ENCODE data around the gene NTN5.

NTN5 gene

DNA sequence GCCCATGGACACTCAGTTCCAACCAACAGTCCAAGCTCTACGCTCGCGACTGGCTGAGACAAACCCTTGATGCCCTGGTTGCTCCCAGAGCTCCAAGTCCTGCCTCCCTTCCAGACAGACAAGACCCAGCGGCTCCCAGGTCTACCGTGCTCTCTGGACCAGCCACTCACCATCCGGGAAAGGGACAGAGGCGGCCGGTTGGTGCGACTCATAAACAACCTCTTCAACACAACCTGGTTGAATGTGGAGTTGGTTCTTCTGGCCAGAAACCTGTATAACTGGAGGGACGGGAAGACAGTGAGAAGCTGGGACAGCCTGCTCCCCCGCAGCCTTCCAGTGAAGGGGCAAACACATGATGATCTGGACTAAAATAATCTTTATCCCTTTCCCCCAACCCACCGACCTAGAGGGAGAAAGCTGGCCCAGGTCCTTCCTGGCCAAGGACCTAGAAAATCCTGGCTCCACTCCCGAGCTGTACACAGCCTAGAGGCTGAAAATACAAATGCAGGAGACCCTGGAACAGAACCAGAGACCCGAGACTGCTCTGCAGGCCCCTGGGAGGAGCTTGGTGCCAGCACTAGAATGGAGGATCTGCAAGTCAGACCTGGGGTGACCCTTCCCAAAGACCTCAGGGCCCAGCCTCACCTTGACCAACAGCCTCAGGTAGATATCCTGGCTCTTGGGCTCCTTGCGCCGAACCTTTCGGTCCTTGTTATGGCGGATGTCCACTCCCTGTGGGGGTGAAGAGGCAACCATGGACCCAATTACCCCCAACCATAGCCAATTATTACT, 55.5 kb downstream of the NTN5 start:
- no peak for DNase-seq (ENCODE audit: extremely low spot score)
- CTCF ChIA-PET, result interaction anchor here (1.1 to 3.7 kb wide), 8 partner anchors 9 to 219 kb away, joined by 3 to 21 read pairs (median 4); partner anchors contain the start of gene HSD17B14
- POLR2A ChIA-PET, result interaction anchor here (0.9 to 3.7 kb wide), 2 partner anchors 8 to 12 kb away, joined by 3 to 38 read pairs; no protein-coding TSS in a partner anchor

DNA sequence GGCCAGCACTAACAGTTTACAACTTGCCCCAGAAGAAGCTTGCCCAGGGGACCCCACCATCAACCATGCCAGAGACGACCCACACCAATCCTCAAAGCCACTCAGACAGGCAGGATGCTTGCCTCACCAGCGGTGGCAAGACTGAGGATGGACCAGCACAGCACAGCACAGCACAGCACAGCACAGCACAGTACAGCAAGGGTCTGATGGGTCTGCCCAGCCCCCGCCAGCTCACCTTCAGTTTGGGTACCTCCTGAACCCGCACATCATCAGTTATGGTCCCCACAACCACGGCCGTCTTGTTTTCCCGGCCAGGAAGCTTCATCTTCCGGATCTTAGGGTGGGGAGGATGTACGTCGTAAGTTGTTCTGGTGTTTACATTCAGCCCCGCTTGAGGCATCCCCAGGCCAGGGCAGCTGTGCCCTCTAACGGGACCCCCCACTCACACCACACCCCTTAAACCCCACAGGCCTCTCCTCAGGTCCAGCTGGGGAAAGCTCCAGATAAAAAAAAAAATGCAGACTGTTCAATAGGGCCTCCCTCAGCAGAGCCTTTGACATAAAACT, 56.2 kb downstream of the NTN5 start:
- POLR2A ChIA-PET, result interaction anchor here (0.6 to 3.7 kb wide), 3 partner anchors 8 to 84 kb away, joined by 5 to 38 read pairs (median 5); no protein-coding TSS in a partner anchor
- TF ChIP-seq, protein P1, sequence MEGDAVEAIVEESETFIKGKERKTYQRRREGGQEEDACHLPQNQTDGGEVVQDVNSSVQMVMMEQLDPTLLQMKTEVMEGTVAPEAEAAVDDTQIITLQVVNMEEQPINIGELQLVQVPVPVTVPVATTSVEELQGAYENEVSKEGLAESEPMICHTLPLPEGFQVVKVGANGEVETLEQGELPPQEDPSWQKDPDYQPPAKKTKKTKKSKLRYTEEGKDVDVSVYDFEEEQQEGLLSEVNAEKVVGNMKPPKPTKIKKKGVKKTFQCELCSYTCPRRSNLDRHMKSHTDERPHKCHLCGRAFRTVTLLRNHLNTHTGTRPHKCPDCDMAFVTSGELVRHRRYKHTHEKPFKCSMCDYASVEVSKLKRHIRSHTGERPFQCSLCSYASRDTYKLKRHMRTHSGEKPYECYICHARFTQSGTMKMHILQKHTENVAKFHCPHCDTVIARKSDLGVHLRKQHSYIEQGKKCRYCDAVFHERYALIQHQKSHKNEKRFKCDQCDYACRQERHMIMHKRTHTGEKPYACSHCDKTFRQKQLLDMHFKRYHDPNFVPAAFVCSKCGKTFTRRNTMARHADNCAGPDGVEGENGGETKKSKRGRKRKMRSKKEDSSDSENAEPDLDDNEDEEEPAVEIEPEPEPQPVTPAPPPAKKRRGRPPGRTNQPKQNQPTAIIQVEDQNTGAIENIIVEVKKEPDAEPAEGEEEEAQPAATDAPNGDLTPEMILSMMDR (IDR thresholded peaks at IDR 0.05; ENCODE audit: control extremely low read depth, extremely low read depth, low read depth, missing control alignments), result no peak
- CTCF ChIA-PET, result interaction anchor here (1.1 to 3.7 kb wide), 7 partner anchors 8 to 220 kb away, joined by 3 to 21 read pairs (median 3); partner anchors contain the start of gene HSD17B14
- no peak for DNase-seq (ENCODE audit: extremely low spot score)

More for the DNA sequence above, 55.5 kb downstream of the NTN5 start:
- TF ChIP-seq, protein P1 (IDR thresholded peaks at IDR 0.05; ENCODE audit: control extremely low read depth, extremely low read depth, low read depth, missing control alignments), result no peak

DNA sequence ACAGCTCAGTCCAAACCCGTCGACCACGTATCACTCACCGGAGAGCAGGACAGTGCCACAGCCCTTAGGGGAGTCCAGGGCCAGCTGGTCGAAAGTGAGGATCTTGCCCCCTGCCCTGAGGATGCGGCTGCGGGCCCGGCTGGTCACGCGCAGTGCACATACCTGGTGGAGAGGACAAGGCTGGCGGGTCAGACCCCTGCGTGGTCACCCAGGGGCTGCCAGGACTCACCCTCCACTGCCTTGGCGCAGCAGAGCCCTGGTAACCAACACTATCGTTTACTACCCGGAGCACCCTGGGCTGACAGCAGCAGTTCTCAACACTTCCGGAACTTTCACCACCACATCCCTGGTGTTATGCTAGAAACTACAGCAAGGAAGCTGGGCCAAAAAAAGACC, 56.8 kb downstream of the NTN5 start:
- DNase-seq (ENCODE audit: extremely low spot score), result no peak
- POLR2A ChIA-PET, result interaction anchor here (0.6 to 3.7 kb wide), 3 partner anchors 7 to 83 kb away, joined by 5 to 38 read pairs (median 5); no protein-coding TSS in a partner anchor
- CTCF ChIA-PET, result interaction anchor here (1.3 to 3.7 kb wide), 4 partner anchors 8 to 126 kb away, joined by 3 to 21 read pairs (median 10); no protein-coding TSS in a partner anchor
- TF ChIP-seq, protein P1 (IDR thresholded peaks at IDR 0.05; ENCODE audit: control extremely low read depth, extremely low read depth, low read depth, missing control alignments), result no peak

DNA sequence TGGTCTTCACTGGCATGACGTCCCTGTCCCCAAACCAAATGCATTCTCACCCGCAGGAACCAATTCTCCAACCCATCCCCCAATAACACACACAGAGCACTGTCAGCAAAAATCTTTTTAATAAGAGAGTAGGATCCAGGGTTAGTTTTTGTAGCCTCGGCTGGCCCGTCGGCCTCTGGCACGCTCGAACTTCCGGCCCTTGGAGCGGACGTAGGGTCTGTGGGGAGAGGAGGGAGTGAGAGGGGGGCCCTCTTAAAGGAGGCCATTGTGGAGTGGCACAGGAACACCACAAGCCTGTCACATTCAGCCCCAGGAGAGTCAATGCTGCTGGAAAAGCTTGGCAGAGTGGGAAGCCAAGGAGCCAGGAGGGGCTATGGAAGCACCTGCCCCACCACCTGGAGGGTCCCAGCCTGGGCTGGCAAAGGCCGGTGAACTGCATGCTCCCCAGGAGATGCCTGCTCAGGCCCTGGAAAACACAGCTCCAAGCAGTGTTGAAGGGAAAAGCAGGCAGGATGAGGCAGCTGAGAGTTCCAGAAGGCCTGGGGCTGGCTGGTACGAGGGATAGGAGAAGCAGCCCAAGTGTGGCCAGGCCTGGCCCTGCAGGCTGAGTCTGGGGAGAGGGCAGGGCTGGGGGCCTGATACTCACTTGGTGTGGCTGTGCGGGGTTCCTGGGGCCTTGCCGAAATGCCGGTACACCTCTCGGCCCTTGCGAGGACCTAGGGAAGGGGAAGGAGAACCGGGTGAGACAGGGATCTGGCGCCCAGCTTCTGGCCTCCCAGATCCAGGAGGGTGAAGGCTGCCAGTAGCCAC, 57.4 kb downstream of the NTN5 start:
- CTCF ChIA-PET, result interaction anchor here (1.3 to 3.7 kb wide), 2 partner anchors 9 to 27 kb away, joined by 3 to 15 read pairs; no protein-coding TSS in a partner anchor
- TF ChIP-seq, protein P1 (IDR thresholded peaks at IDR 0.05; ENCODE audit: control extremely low read depth, extremely low read depth, low read depth, missing control alignments), result no peak
- no peak for DNase-seq (ENCODE audit: extremely low spot score)
- POLR2A ChIA-PET, result interaction anchor here (1.3 kb wide), 1 partner anchor 9 kb away, joined by 5 read pairs; no protein-coding TSS in a partner anchor

DNA sequence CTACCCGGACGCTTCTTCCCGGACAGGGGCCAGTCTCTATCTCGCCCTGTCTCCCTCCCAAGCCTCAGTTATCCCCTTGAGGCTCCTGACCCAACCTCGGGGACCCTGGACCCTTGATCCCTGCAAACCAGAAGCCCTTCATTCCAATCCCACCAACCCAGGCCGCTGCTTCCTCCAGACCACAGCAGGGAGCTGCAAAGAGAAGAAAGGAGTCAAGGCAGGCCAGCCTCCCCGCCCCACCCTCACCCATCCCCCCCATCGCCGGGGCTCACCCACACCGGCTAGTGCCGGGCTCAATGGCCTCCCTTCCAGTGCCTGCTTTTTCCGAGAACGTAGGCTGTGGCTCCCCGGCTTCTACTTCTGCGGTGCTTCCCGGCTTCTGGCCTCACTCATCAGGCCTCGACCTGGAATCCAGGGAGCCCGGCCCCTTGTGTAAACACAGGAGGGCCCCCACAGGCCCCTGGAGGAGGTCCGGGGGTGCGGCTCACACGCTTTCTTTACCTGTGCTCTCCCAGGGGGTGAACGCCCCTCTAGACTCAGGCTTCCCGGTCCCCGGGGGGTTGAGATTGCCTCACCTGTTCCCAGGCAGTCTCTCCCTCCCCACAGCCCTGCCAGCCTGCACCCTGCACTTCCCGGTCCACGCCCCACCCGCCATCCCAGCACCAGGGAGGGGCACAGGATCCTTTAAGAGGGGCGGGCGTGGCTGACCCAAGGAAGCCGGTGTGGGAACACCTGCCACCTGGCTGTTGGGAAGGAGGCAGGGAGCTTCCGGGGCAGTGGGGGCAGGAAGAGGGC, 58.2 kb downstream of the NTN5 start, which contains the start of gene FAM83E:
FAM83E (minus strand) TSS at position 641 of the 795 bp plus-strand sequence. CDS start 1,704 bp downstream, outside the sequence.
- TF ChIP-seq, protein P1 (IDR thresholded peaks at IDR 0.05; ENCODE audit: control extremely low read depth, extremely low read depth, low read depth, missing control alignments), result no peak
- no peak for DNase-seq (ENCODE audit: extremely low spot score)
- CTCF ChIA-PET, result interaction anchor here (3.7 kb wide), 1 partner anchor 26 kb away, joined by 15 read pairs; no protein-coding TSS in a partner anchor
- POLR2A ChIA-PET, result interaction anchor here (0.5 to 1.3 kb wide), 4 partner anchors 9 to 201 kb away, joined by 3 to 5 read pairs (median 4); no protein-coding TSS in a partner anchor
